Effector memory CD8-positive, alpha-beta T cell (primary cell): ENCODE results near the gene ENTPD1.
"Not testable (repeated sequence)": the region's sequence is repeated elsewhere in the genome, so short reads cannot be mapped to it uniquely, and the experiment has no call there.

Experiments used
- ATAC-seq: fragments of 150-1000 bp; cut with Tn5 transposase; replicated peaks from 2 replicates; pipeline ENCODE4 v1.10.0; 2021; ENCODE audit warnings: mild to moderate bottlenecking, moderate library complexity
- DNase-seq, 3 experiments: peaks; one replicate each; pipeline ENCODE4 v3.0.0; 2021
- H3K27ac Mint-ChIP-seq, 2 donors: one replicate each; pipeline ENCODE4 v1.8.0; 2022; ENCODE audit warnings: mild to moderate bottlenecking in 2 of 2, mixed read lengths in 2 of 2, moderate library complexity in 2 of 2
- H3K27me3 Mint-ChIP-seq, 2 donors: one replicate each; pipeline ENCODE4 v1.8.0; 2022; ENCODE audit warnings: mixed read lengths in 2 of 2
- H3K36me3 Mint-ChIP-seq: one replicate; pipeline ENCODE4 v1.8.0; 2022; ENCODE audit warnings: mild to moderate bottlenecking, moderate library complexity, mixed read lengths; ENCODE audit not compliant: insufficient read depth
- H3K4me1 Mint-ChIP-seq, 2 donors: one replicate each; pipeline ENCODE4 v1.8.0; 2022; ENCODE audit warnings: low read depth in 2 of 2, mixed read lengths in 2 of 2
- H3K4me3 Mint-ChIP-seq, 2 donors: one replicate each; pipeline ENCODE4 v1.8.0; 2022; ENCODE audit warnings: mild to moderate bottlenecking in 2 of 2, mixed read lengths in 2 of 2, moderate library complexity in 2 of 2
- H3K9me3 Mint-ChIP-seq, 2 donors: one replicate each; pipeline ENCODE4 v1.8.0; 2022; ENCODE audit warnings: mixed read lengths in 2 of 2

ENTPD1 gene

GRCh38 chr10:95770084-95770720, 14.2 kb downstream of the ENTPD1 start:
- DNase-seq: no peak
- Mint-ChIP-seq H3K27ac (no peak overlapping the region), H3K4me3 (no peak overlapping the region), H3K9me3 (no peaks in the 10 kb centered on the region), H3K36me3 (no peaks in the 10 kb centered on the region), H3K4me1 (no peaks in the 10 kb centered on the region), H3K27me3 (peaks cover 0 to 37% of the 10 kb centered on the region in 2 donors)
- no peak for ATAC-seq

- ATAC-seq, H3K4me1 Mint-ChIP-seq, H3K9me3 Mint-ChIP-seq, H3K27ac Mint-ChIP-seq, H3K4me3 Mint-ChIP-seq, H3K36me3 Mint-ChIP-seq, DNase-seq: not testable (repeated sequence)
- peaks cover 6 to 42% of the 10 kb centered on the region in 2 donors for H3K27me3 Mint-ChIP-seq
Observed at GRCh38 chr10:95773454-95773853, 17.5 kb downstream of the ENTPD1 start.

GRCh38 chr10:95777638-95778037, 21.7 kb downstream of the ENTPD1 start:
- not testable (repeated sequence) for H3K9me3 Mint-ChIP-seq, DNase-seq, H3K4me1 Mint-ChIP-seq, H3K4me3 Mint-ChIP-seq, H3K27ac Mint-ChIP-seq, H3K36me3 Mint-ChIP-seq, ATAC-seq
- H3K27me3 Mint-ChIP-seq: peaks cover 6 to 47% of the 10 kb centered on the region in 2 donors

GRCh38 chr10:95782318-95782717, 26.4 kb downstream of the ENTPD1 start:
- Mint-ChIP-seq H3K27ac (no peak overlapping the region), H3K4me3 (no peak overlapping the region), H3K4me1 (peaks cover 0 to 7% of the 10 kb centered on the region in 2 donors), H3K36me3 (no peaks in the 10 kb centered on the region), H3K27me3 (peaks cover 4 to 48% of the 10 kb centered on the region in 2 donors), H3K9me3 (no peaks in the 10 kb centered on the region)
- DNase-seq (no peak), ATAC-seq (no peak)

GRCh38 chr10:95783741-95784140, 27.8 kb downstream of the ENTPD1 start:
- peaks cover 0 to 7% of the 10 kb centered on the region in 2 donors for H3K4me1 Mint-ChIP-seq
- peak overlapping the region in 1 of 2 donors; percentile 63 for H3K27ac Mint-ChIP-seq
- H3K9me3 Mint-ChIP-seq: no peaks in the 10 kb centered on the region
- DNase-seq (no peak), ATAC-seq (no peak)
- no peak overlapping the region for H3K4me3 Mint-ChIP-seq
- H3K36me3 Mint-ChIP-seq: peaks cover 3% of the 10 kb centered on the region
- H3K27me3 Mint-ChIP-seq: peaks cover 0 to 51% of the 10 kb centered on the region in 2 donors

- Mint-ChIP-seq H3K4me3 (no peak overlapping the region), H3K36me3 (peaks cover 3% of the 10 kb centered on the region), H3K27me3 (peaks cover 0 to 48% of the 10 kb centered on the region in 2 donors), H3K9me3 (no peaks in the 10 kb centered on the region), H3K4me1 (peaks cover 0 to 7% of the 10 kb centered on the region in 2 donors), H3K27ac (no peak overlapping the region)
- DNase-seq (no peak), ATAC-seq (no peak)
Observed at GRCh38 chr10:95784279-95784913, 28.4 kb downstream of the ENTPD1 start.

GRCh38 chr10:95785317-95785716, 29.4 kb downstream of the ENTPD1 start:
- H3K4me3 Mint-ChIP-seq: no peak overlapping the region
- peaks cover 0 to 11% of the 10 kb centered on the region in 2 donors for H3K4me1 Mint-ChIP-seq
- peaks cover 3% of the 10 kb centered on the region for H3K36me3 Mint-ChIP-seq
- H3K27ac Mint-ChIP-seq: no peak overlapping the region
- peaks cover 0 to 48% of the 10 kb centered on the region in 2 donors for H3K27me3 Mint-ChIP-seq
- DNase-seq (no peak), ATAC-seq (no peak)
- no peaks in the 10 kb centered on the region for H3K9me3 Mint-ChIP-seq

GRCh38 chr10:95785942-95786669, 30.1 kb downstream of the ENTPD1 start:
- H3K4me1 Mint-ChIP-seq: peaks cover 0 to 12% of the 10 kb centered on the region in 2 donors
- no peak for ATAC-seq
- no peak overlapping the region for H3K27ac Mint-ChIP-seq
- peaks cover 0 to 45% of the 10 kb centered on the region in 2 donors for H3K27me3 Mint-ChIP-seq
- DNase-seq: no peak
- no peaks in the 10 kb centered on the region for H3K9me3 Mint-ChIP-seq
- H3K4me3 Mint-ChIP-seq: no peak overlapping the region
- H3K36me3 Mint-ChIP-seq: peaks cover 3% of the 10 kb centered on the region

GRCh38 chr10:95787447-95787846, 31.5 kb downstream of the ENTPD1 start:
- no peak overlapping the region for H3K27ac Mint-ChIP-seq
- peaks cover 0 to 13% of the 10 kb centered on the region in 2 donors for H3K4me1 Mint-ChIP-seq
- no peaks in the 10 kb centered on the region for H3K9me3 Mint-ChIP-seq
- H3K36me3 Mint-ChIP-seq: peaks cover 3% of the 10 kb centered on the region
- no peak for DNase-seq
- no peak overlapping the region for H3K4me3 Mint-ChIP-seq
- ATAC-seq: no peak
- peaks cover 0 to 49% of the 10 kb centered on the region in 2 donors for H3K27me3 Mint-ChIP-seq

GRCh38 chr10:95788830-95789229, 32.9 kb downstream of the ENTPD1 start:
- Mint-ChIP-seq H3K4me3 (no peak overlapping the region), H3K27ac (no peak overlapping the region), H3K27me3 (peaks cover 0 to 35% of the 10 kb centered on the region in 2 donors), H3K4me1 (peaks cover 0 to 13% of the 10 kb centered on the region in 2 donors), H3K9me3 (no peaks in the 10 kb centered on the region), H3K36me3 (peaks cover 3% of the 10 kb centered on the region)
- DNase-seq (no peak), ATAC-seq (no peak)

GRCh38 chr10:95789902-95790301, 33.9 kb downstream of the ENTPD1 start:
- H3K27me3 Mint-ChIP-seq: peaks cover 0 to 26% of the 10 kb centered on the region in 2 donors
- no peak overlapping the region for H3K4me3 Mint-ChIP-seq
- H3K27ac Mint-ChIP-seq: no peak overlapping the region
- no peak for ATAC-seq
- no peaks in the 10 kb centered on the region for H3K9me3 Mint-ChIP-seq
- H3K4me1 Mint-ChIP-seq: peaks cover 0 to 8% of the 10 kb centered on the region in 2 donors
- no peak for DNase-seq
- H3K36me3 Mint-ChIP-seq: peaks cover 3% of the 10 kb centered on the region

- H3K4me1 Mint-ChIP-seq: peaks cover 0 to 8% of the 10 kb centered on the region in 2 donors
- H3K36me3 Mint-ChIP-seq: peaks cover 3% of the 10 kb centered on the region
- ATAC-seq: no peak
- no peak overlapping the region for H3K4me3 Mint-ChIP-seq
- DNase-seq: no peak
- H3K27me3 Mint-ChIP-seq: peaks cover 0 to 26% of the 10 kb centered on the region in 2 donors
- H3K9me3 Mint-ChIP-seq: no peaks in the 10 kb centered on the region
- H3K27ac Mint-ChIP-seq: no peak overlapping the region
Observed at GRCh38 chr10:95790982-95791381, 35.0 kb downstream of the ENTPD1 start.

- Mint-ChIP-seq H3K27ac (no peak overlapping the region), H3K36me3 (peaks cover 3% of the 10 kb centered on the region), H3K4me3 (no peak overlapping the region)
Observed at GRCh38 chr10:95791425-95791979, 35.5 kb downstream of the ENTPD1 start.

More at GRCh38 chr10:95791425-95791979, 35.5 kb downstream of the ENTPD1 start:
- DNase-seq: no peak
- H3K9me3 Mint-ChIP-seq: no peaks in the 10 kb centered on the region
- H3K4me1 Mint-ChIP-seq: peaks cover 0 to 8% of the 10 kb centered on the region in 2 donors
- peaks cover 0 to 26% of the 10 kb centered on the region in 2 donors for H3K27me3 Mint-ChIP-seq
- no peak for ATAC-seq
